Fibroblast of the aortic adventitia (primary cell): Measurements from ENCODE around the gene PPP1R12A. TPM values are rescaled to one million over a fixed set of nuclear protein-coding genes. Genes with fewer than 3 reads are reported as not detected.

Experiments used
- DNase-seq: peaks from one replicate; pipeline ENCODE4 v3.0.0-alpha.2; 2010; ENCODE audit warnings: low read depth
- H3K4me3 ChIP-seq: 2 replicates; pipeline ENCODE4 v1.5.1; 2011; ENCODE audit warnings: low read depth, mild to moderate bottlenecking, control low read depth, low read length, moderate library complexity
- total RNA-seq: library from RNA; depleted of rRNA; stranded (reverse); fragments of >200 nt; gene quantifications from 2 replicates; pipeline ENCODE4 v1.2.3, GENCODE V29; 2012; ENCODE audit warnings: low replicate concordance
- TF ChIP-seq, protein P1 (sequence below): IDR thresholded peaks from 2 replicates; pipeline ENCODE4 v1.5.1; 2011; ENCODE audit warnings: mild to moderate bottlenecking, low read length, control low read depth, inconsistent platforms; ENCODE audit not compliant: insufficient read depth

The PPP1R12A gene
- total RNA-seq, 1 donor: 119 TPM

DNA sequence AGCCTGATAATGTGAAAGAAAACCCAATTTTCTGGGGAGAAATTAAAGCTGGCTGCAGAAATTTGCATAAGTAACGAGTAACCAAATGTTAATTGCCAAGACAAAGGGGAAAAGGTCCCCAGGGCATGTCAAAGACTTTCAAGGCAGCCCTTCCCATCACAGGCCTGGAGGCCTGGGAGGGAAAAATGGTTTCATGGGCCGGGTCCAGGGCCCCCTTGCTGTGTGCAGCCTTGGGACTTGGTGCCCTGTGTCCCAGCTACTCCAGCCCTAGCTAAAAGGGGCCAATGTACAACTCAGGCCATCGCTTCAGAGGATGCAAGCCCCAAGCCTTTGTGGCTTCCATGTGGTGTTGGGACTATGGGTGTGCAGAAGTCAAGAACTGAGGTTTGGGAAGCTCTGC is 96.5 kb downstream of the PPP1R12A start:
- H3K4me3 ChIP-seq: no peak overlapping the region
- TF ChIP-seq, protein P1, sequence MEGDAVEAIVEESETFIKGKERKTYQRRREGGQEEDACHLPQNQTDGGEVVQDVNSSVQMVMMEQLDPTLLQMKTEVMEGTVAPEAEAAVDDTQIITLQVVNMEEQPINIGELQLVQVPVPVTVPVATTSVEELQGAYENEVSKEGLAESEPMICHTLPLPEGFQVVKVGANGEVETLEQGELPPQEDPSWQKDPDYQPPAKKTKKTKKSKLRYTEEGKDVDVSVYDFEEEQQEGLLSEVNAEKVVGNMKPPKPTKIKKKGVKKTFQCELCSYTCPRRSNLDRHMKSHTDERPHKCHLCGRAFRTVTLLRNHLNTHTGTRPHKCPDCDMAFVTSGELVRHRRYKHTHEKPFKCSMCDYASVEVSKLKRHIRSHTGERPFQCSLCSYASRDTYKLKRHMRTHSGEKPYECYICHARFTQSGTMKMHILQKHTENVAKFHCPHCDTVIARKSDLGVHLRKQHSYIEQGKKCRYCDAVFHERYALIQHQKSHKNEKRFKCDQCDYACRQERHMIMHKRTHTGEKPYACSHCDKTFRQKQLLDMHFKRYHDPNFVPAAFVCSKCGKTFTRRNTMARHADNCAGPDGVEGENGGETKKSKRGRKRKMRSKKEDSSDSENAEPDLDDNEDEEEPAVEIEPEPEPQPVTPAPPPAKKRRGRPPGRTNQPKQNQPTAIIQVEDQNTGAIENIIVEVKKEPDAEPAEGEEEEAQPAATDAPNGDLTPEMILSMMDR: no peak

DNA sequence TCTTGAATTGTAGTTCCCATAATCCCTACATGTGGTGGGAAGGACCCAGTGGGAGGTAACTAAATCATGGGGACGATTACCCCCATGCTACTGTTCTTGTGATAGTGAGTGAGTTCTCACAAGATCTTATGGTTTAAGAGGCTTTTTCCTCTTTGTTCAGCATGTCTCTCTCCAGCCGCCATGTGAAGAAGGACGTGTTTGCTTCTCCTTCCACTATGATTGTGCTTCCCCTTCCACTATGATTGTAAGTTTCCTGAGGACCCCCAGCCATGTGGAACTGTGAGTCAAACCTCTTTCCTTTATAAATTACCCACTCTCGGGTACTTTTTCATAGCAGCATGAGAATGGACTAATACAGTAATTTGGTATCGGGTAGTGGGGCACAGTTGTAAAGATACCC is 97.3 kb downstream of the PPP1R12A start:
- no peak for DNase-seq
- TF ChIP-seq, protein P1: no peak
- H3K4me3 ChIP-seq: no peak overlapping the region

More for the DNA sequence above, 96.5 kb downstream of the PPP1R12A start:
- no peak for DNase-seq

DNA sequence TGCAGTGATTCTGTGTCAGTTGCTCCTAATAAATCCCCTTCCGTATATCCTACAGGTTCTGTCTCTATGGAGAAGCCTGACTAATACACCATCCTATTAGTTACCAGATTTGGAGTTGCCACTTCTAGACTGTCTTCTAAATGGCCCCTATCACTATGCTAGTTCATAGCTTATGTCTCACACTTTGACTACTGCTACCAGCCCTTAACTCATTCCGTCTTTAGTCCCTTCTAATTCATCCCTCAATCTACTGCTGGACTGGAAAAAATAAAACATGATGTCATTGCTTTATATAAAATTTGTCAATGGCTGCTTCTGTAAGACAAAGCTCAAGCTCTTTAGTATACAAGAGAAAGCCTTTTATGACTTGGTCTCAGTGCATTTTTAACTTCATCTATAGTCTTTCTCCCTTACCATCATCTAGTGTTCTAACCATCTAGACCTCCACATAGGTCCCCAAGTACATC is 99.5 kb downstream of the PPP1R12A start:
- H3K4me3 ChIP-seq: no peak overlapping the region
- no peak for DNase-seq
- TF ChIP-seq, protein P1: no peak

DNA sequence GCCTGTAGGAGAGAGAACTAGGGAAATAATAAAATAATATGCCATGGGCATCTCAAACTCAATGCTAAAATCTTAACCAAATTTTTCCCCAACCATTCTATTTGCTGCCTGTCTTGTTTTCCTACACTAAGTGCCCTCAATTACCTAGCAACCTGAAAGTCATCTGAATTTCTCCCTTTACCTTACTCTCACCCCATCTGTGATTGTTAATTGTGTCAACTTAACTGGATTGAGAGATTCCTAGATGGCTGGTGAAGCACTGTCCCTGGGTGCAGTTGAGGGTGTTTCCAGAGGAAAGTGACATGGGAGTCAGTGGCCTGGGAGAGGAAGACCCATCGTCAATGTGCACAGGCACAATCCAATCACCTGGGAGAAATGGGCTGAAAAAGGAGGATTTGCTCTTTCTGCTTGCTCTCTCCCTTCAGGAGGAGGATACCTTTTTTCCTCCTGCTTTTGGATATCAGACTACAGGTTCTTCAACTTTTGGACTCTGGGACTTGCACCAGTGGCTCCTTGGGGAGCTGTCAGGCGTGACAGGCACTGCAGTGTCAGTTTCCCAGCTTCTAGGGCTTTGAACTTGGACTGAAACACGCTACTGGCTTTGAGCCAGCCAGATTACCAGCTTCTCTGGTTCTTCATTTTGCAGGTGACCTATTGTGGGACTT is 100.1 kb downstream of the PPP1R12A start:
- TF ChIP-seq, protein P1: no peak
- no peak for DNase-seq
- H3K4me3 ChIP-seq: no peak overlapping the region

DNA sequence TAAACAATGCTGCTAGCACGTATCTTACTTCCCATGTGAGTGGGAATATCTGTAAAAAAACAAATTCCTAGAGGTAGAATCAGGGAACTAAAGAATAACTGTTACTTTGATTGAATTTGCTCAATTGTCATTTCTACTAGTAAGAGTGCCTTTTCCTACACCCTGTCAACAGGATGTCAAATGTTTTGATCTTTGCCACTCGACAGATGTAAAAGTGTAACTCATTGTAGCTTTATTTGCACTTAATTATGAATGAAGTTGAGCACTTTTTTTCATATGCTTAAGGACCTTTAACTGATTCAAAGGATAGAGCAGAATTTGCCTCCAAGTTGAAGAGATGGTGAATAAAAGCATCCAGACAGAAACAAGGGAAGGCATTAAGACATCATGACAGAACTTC is 104.5 kb downstream of the PPP1R12A start:
- TF ChIP-seq, protein P1: no peak
- DNase-seq: no peak
- H3K4me3 ChIP-seq: no peak overlapping the region

DNA sequence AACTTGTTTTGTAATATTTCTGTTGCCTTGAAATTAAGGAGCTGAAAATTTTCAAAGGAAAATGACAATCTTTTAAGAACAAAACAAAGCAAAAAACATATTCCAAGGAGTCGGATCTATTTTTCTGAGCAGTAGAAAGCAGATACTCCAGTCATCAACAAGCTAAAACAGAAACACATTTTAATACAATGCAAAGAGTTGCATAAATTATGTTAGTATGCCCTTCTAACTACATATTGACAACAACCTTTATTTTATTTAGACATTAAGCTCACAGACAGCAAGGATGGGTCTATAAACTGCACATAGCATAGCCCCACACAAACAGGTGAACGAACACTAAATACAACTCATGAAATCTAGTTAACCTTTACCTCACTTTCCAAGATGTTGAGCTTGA is 106.0 kb downstream of the PPP1R12A start:
- DNase-seq: no peak
- TF ChIP-seq, protein P1: no peak
- H3K4me3 ChIP-seq: no peak overlapping the region

DNA sequence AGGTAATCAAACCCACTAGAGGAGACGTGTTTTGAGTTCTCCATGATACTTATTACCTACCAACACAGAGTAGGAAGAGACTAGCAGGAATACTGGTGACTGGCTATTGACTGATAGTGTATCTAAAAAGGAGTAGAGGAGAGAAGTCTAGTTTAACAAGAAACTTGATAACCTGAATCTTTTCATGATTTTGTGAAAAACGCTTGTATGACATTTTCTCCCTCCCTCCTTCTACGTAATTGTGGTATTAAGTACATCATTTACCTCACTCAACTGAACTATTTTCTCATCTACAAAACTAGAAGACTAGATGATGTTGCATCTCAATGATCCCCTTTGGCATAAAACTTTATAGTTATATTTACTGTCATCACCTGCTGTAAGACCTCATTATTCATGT is 107.4 kb downstream of the PPP1R12A start:
- no peak overlapping the region for H3K4me3 ChIP-seq
- TF ChIP-seq, protein P1: no peak
- no peak for DNase-seq
